HG03558 (cell line): ENCODE measurements around the gene CDC5L.

Source experiments
- ATAC-seq: cut with Tn5 transposase; IDR thresholded peaks from one replicate; pipeline ENCODE4 v1.9.1; 2021; ENCODE audit warnings: moderate number of reproducible peaks; ENCODE audit not compliant: unreplicated experiment; ENCODE audit errors: extremely low read depth

CDC5L gene

DNA sequence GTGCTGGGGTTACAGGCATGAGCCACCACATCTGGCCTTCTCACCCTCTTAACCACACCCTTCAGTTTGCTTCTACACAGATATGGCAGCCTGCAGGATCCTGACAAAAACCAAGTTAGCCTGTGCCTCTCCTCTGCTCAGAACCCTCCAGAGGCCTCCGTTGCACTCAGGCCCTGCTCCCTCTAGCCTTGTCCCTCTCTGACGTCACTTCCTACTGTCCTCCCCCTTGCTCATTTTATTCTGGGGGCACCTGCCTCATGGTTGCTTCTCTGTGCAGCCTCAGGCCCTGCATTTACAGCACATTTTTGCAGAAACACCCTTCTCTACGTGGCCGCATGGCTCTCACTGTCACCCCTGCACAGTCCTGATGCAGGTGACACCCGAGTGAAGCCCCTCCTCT is 105.6 kb downstream of the CDC5L start:
- no peak for ATAC-seq

DNA sequence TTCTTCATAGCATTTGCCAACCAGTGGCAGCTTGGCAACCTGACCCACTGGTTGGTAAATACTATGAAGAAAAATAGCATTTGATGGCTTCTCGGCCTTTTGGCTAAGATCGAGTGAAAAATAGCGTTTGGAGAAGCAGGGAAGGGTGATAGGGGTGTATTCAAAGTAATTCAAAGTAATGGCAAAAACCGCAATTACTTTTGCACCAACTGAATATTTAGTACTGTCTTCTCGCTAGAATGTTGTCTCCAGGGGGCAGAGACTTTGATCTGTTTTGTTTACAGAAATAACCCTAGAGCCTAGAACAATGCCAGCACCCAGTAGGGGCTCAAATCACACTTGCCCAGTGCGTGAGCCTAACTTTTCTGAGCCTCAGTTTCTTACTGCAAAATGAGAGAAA is 106.1 kb downstream of the CDC5L start:
- no peak for ATAC-seq

DNA sequence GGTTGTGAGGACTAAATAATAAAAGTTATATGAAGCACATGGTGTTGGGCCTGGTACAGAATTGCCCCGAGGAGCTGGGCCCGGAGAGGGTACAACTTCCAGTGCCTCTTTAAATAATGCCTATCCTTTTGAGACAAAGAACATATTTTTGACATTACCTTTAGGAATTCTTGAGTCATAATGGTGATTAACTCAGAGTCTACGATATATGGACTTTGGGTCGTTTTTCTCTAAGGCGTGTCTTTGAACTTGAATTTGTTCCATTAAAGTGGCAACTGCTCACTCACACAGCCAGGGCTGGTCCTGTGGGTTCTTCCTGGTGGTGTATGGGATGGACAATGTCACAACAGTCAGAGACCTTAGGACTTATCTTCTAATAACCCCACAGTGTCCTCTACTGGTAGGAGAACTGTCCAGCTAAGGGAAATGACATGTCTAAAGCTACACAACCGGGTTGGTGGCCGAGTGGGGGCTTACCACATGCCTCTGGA is 106.5 kb downstream of the CDC5L start:
- no peak for ATAC-seq

- no peak for ATAC-seq
These were observed 107.8 kb downstream of the CDC5L start for GRCh38 chr6:44495036-44495901.

- ATAC-seq, result no peak
These were observed 109.3 kb downstream of the CDC5L start for GRCh38 chr6:44496665-44497369.

DNA sequence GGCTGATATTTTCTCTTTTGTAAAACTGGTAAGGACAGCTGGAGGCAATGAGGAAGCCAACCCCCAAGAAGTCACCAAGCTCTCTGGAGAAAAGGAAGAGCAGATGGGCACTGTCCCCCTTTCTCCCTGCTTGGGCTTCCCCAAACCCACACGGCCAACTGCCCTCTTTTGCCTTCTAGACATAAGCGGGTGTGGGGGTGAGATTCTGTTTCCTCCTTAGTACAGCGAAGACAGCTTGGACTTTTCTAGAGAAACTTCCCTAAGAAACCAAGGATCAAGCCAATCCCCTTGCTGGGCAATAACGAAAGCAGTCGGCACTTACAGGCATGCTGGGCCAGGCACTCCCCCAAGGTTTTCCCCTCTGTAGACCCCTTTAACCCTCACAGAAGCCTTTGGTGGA is 110.3 kb downstream of the CDC5L start:
- no peak for ATAC-seq

DNA sequence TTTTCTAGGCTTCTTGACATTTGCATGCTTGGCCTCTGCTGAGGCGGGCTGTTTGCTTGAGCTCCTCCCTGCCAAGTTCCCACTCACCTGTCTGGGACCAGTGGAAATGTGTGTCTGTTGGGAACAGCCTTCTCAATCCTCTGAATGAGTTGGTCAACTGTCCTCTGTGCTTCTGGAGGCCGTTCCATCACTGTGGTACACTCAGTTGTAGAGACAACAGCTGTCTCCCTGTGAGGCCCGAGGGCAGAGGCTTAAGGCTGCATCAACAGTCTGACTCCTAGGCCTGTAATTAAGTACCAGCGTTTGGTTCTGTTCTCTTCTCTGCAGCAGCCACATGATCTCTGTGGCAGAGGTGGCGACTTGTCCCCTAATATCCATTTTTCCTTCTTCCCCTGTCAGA is 110.9 kb downstream of the CDC5L start:
- ATAC-seq, result no peak

- no peak for ATAC-seq
These were observed 112.1 kb downstream of the CDC5L start for GRCh38 chr6:44499609-44500008.
